ENCODE results near the gene PDGFRB.

GRCh38 chr5:150184990-150185912 is 29.6 kb upstream of the PDGFRB start:
- TF ChIP-seq CTCF (optimal IDR thresholded peaks at IDR 0.05 in 1 of 3, IDR thresholded peaks at IDR 0.05 in 1 of 3, conservative IDR thresholded peaks at IDR 0.05 in 1 of 3; ENCODE audit: extremely low read depth in 1 of 3, insufficient read depth in 2 of 3, low read length in 3 of 3) = no peak
- no peak for TF ChIP-seq EZH2 (IDR thresholded peaks at IDR 0.05; ENCODE audit: low read length)
